ENCODE data around the gene COL18A1. TPM values are rescaled to one million over a fixed set of nuclear protein-coding genes. Genes with fewer than 3 reads are reported as not detected.

Gene COL18A1
- total RNA-seq, 4 donors from 2014 or later, result 19.3 to 121 (median 23.3) TPM

GRCh38 chr21:45531393-45532215, 126.6 kb downstream of the COL18A1 start:
- 97% methylated on average over 76 of the region's 76 CpGs; no CpG with 5 or more reads in 1 of the 2 donors for WGBS, 2 donors (ENCODE audit: low coverage in 1 of 2)
- no peaks in the 10 kb centered on the region for H3K27me3 ChIP-seq
- intact Hi-C loops (cut with DNase I; ENCODE audit: low total_unique reads) (no loop called here), in situ Hi-C loops (cut with MboI; ENCODE audit: low pct_ligation_motif_present in 1 of 4, low pct_unique_long_range_greater_than_20kb in 1 of 4, low sequenced_read_pairs in 3 of 4) (no loop called here)
- H3K4me1 ChIP-seq, result peaks cover 8 to 30% (median 25%) of the 10 kb centered on the region in 4 donors
- H3K9me3 ChIP-seq, result no peaks in the 10 kb centered on the region
- TF ChIP-seq POLR2A (IDR thresholded peaks at IDR 0.05) (no peak), EP300 (IDR thresholded peaks at IDR 0.05; ENCODE audit: low read depth) (no peak), POLR2AphosphoS5 (IDR thresholded peaks at IDR 0.05) (no peak)
- TF ChIP-seq, protein P1, sequence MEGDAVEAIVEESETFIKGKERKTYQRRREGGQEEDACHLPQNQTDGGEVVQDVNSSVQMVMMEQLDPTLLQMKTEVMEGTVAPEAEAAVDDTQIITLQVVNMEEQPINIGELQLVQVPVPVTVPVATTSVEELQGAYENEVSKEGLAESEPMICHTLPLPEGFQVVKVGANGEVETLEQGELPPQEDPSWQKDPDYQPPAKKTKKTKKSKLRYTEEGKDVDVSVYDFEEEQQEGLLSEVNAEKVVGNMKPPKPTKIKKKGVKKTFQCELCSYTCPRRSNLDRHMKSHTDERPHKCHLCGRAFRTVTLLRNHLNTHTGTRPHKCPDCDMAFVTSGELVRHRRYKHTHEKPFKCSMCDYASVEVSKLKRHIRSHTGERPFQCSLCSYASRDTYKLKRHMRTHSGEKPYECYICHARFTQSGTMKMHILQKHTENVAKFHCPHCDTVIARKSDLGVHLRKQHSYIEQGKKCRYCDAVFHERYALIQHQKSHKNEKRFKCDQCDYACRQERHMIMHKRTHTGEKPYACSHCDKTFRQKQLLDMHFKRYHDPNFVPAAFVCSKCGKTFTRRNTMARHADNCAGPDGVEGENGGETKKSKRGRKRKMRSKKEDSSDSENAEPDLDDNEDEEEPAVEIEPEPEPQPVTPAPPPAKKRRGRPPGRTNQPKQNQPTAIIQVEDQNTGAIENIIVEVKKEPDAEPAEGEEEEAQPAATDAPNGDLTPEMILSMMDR (IDR thresholded peaks at IDR 0.05), result no peak
- H3K27ac ChIP-seq, result no peak overlapping the region
- H3K36me3 ChIP-seq, result no peaks in the 10 kb centered on the region
- no peak overlapping the region for H3K4me3 ChIP-seq
- peak; percentile 9 for DNase-seq

DNA sequence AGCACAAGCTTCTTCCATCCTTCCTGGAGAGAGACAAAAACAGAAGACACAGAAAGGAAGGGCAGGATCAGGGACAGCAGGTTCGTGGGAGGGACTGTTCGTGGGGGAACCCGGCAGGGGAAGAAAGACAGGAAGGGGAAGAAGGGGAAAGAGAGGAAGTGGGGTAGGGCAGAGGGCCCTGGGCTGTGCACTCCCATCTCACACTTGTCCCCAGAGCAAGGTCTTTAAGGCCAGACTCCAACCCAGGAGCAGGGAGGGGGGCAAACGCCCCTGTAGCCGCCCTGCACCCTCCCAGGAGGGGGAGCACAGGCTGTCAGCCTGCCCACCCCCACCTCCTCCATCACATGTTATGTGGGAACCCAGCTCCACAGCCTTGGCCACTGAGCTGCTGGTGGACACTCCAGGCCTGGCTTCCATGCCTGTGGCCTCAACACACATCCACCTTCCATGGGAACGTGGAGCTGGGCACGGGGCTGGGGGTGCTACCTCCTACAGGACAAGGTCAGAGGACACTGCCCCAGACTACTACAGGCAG, 127.9 kb downstream of the COL18A1 start:
- WGBS, 2 donors (ENCODE audit: low coverage in 1 of 2), result 27 to 50% methylated on average over 3 to 7 of the region's 7 CpGs
- intact Hi-C loops (cut with DNase I; ENCODE audit: low total_unique reads), result no loop called here
- Histone ChIP-seq H3K36me3 (no peaks in the 10 kb centered on the region), H3K4me3 (no peak overlapping the region), H3K4me1 (peaks cover 8 to 30% (median 25%) of the 10 kb centered on the region in 4 donors), H3K27ac (peak overlapping the region; percentile 61 to 78 (median 72)), H3K9me3 (no peaks in the 10 kb centered on the region), H3K27me3 (no peaks in the 10 kb centered on the region)
- TF ChIP-seq POLR2AphosphoS5 (IDR thresholded peaks at IDR 0.05), result no peak
- TF ChIP-seq, protein P1 (IDR thresholded peaks at IDR 0.05), result no peak
- TF ChIP-seq EP300 (IDR thresholded peaks at IDR 0.05; ENCODE audit: low read depth), result no peak
- no peak for TF ChIP-seq POLR2A (IDR thresholded peaks at IDR 0.05)
- in situ Hi-C loops (cut with MboI; ENCODE audit: low pct_ligation_motif_present in 1 of 4, low pct_unique_long_range_greater_than_20kb in 1 of 4, low sequenced_read_pairs in 3 of 4), result no loop called here
- DNase-seq, result no peak

DNA sequence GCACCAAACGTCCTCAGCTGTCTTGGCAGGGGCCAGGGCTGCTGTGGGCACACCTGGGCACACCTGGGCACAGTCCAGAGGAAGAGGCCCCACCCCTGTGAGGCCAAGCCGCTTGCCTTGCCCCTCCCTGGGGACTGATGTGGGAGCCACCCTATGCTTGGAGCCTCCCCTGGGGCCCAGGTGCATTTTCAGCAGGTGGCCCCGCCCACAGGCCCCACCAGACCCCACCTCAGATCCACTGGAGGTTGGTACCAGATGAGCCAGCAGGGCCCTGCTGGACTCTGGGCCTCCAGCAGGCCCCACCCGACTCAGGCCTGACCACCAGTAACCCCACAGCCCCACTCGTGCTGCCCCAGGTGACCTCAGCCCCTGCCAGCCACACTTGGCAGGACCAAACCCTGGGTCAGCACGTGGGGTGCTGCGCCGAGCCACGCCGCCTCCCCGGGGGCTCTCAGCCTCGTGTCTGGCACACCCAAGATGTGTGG, 128.4 kb downstream of the COL18A1 start:
- no peak overlapping the region for H3K4me3 ChIP-seq
- DNase-seq, result peak; percentile 90
- in situ Hi-C loops (cut with MboI; ENCODE audit: low pct_ligation_motif_present in 1 of 4, low pct_unique_long_range_greater_than_20kb in 1 of 4, low sequenced_read_pairs in 3 of 4), result no loop called here
- intact Hi-C loops (cut with DNase I; ENCODE audit: low total_unique reads), result no loop called here
- H3K36me3 ChIP-seq, result no peaks in the 10 kb centered on the region
- no peak for TF ChIP-seq EP300 (IDR thresholded peaks at IDR 0.05; ENCODE audit: low read depth)
- TF ChIP-seq POLR2A (IDR thresholded peaks at IDR 0.05), result peak; percentile 22
- TF ChIP-seq, protein P1 (IDR thresholded peaks at IDR 0.05), result no peak
- peak in 1 of 3 donors; percentile 46 for TF ChIP-seq POLR2AphosphoS5 (IDR thresholded peaks at IDR 0.05)
- peak overlapping the region; percentile 61 to 78 (median 72) for H3K27ac ChIP-seq
- H3K9me3 ChIP-seq, result no peaks in the 10 kb centered on the region
- H3K27me3 ChIP-seq, result no peaks in the 10 kb centered on the region
- WGBS, 2 donors (ENCODE audit: low coverage in 1 of 2), result 47% methylated on average over 12 of the region's 12 CpGs; no CpG with 5 or more reads in 1 of the 2 donors
- H3K4me1 ChIP-seq, result peaks cover 8 to 30% (median 25%) of the 10 kb centered on the region in 4 donors

- intact Hi-C loops (cut with DNase I; ENCODE audit: low total_unique reads), result no loop called here
Measured at GRCh38 chr21:45533846-45534635, 129.1 kb downstream of the COL18A1 start.

More at GRCh38 chr21:45533846-45534635, 129.1 kb downstream of the COL18A1 start:
- Histone ChIP-seq H3K4me3 (no peak overlapping the region), H3K4me1 (peaks cover 8 to 30% (median 25%) of the 10 kb centered on the region in 4 donors), H3K36me3 (no peaks in the 10 kb centered on the region), H3K27me3 (no peaks in the 10 kb centered on the region), H3K27ac (peak overlapping the region; percentile 61 to 78 (median 72)), H3K9me3 (no peaks in the 10 kb centered on the region)
- 71% methylated on average over 13 of the region's 20 CpGs; no CpG with 5 or more reads in 1 of the 2 donors for WGBS, 2 donors (ENCODE audit: low coverage in 1 of 2)
- in situ Hi-C loops (cut with MboI; ENCODE audit: low pct_ligation_motif_present in 1 of 4, low pct_unique_long_range_greater_than_20kb in 1 of 4, low sequenced_read_pairs in 3 of 4), result no loop called here
- peak; percentile 10 for DNase-seq
- no peak for TF ChIP-seq EP300 (IDR thresholded peaks at IDR 0.05; ENCODE audit: low read depth)
- TF ChIP-seq, protein P1 (IDR thresholded peaks at IDR 0.05), result no peak
- TF ChIP-seq POLR2AphosphoS5 (IDR thresholded peaks at IDR 0.05), result no peak
- no peak for TF ChIP-seq POLR2A (IDR thresholded peaks at IDR 0.05)

Measured in transverse colon (tissue), 4 donors.